Right hindlimb (tissue), 1 donor: ENCODE measurements around the gene WNT11.
A peak's percentile ranks its signal among the peaks of the same experiment; 100 is the strongest.
"Not testable (repeated sequence)": the region's sequence is repeated elsewhere in the genome, so short reads cannot be mapped to it uniquely, and the experiment has no call there.

ENCODE experiments used
- DNase-seq: peaks from one replicate; pipeline ENCODE4 v3.0.0-alpha.2; 2018

Gene WNT11

GRCh38 chr11:76200006-76200940, 6.0 kb downstream of the WNT11 start:
- DNase-seq = no peak

- not testable (repeated sequence) for DNase-seq
Observed at GRCh38 chr11:76198691-76199090, 7.6 kb downstream of the WNT11 start.

GRCh38 chr11:76197941-76198640, 8.2 kb downstream of the WNT11 start:
- no peak for DNase-seq

- DNase-seq = no peak
Observed at GRCh38 chr11:76197332-76197731, 9.0 kb downstream of the WNT11 start.

DNA sequence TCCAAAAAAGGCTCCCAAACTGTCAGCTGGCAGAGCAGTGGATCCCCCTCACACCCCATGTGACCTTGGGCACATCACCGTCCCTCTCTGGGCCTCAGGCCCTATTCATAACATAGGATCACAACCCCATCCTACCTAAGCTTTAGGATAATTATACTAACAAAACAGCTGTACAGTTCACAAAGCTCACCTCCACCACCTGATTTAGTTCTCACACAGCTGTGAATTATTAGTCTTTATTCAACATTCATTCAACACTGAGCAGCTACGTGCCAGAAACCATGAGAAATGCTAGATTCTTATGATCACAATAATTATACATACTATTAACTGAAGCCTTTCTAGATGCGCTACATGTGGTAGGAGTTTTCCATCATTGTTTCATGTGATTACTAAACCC, 9.5 kb downstream of the WNT11 start:
- no peak for DNase-seq

- no peak for DNase-seq
Observed at GRCh38 chr11:76194872-76195668, 11.2 kb downstream of the WNT11 start.

DNA sequence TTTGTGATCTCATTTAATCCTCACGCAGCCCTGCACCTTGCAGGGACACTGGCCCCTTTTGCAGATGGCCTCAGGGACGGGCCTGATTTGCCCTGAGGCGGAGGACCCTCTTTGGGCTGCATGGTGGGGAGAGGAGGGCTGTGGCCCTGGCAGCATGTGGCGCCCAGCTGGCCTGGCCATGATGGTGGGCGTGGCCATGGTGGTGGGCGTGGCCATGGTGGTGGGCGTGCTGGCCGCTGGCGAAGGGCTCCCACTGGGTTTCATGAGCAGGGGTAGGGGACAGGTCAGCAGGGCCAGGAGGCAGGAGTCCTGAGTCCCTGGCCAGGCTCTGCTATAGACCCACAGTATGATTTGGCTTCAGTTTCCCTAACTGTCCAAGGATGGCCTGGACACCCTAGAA, 13.1 kb downstream of the WNT11 start:
- DNase-seq = no peak

- DNase-seq = no peak
Observed at GRCh38 chr11:76190376-76190775, 15.9 kb downstream of the WNT11 start.

DNA sequence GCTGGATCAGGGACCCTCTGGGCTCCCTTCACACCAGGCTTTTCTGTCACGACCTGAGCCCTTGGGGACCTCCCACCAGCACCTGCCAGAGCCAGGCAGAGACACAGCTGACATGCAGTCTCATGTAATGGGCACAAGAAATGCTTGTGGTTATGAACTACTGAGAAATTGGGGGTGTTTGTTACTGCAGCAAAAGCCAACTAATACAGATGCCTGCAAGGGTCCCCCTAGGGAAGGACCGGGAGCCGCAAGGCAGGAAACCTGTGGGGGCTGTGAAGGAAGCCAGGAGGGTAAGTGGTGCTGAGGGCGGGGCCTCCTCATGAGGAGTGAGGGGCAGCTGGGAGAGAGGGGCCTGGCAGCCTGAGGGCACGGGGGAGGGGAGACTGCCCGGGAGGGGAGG, 16.6 kb downstream of the WNT11 start:
- DNase-seq = no peak

DNA sequence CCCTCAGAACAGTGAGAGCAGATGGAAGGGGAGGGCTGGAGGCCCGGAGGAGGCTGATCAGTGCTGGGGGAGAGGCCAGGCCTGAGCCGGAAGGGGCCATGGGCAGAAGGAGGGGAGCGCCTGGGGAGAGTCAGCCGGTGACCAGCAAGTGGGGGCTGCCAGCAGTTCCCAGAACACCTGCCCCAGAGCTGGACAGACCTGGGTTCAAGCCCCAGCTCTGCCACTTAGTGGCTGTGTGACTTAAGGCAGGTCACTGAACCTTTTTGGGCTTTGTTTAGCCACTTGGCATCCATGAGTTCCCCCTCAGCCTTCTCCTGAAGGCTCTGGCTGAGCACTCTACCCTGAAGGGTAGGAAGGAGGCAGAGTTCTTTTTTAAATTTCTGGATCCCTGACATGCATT, 17.4 kb downstream of the WNT11 start:
- DNase-seq = no peak

DNA sequence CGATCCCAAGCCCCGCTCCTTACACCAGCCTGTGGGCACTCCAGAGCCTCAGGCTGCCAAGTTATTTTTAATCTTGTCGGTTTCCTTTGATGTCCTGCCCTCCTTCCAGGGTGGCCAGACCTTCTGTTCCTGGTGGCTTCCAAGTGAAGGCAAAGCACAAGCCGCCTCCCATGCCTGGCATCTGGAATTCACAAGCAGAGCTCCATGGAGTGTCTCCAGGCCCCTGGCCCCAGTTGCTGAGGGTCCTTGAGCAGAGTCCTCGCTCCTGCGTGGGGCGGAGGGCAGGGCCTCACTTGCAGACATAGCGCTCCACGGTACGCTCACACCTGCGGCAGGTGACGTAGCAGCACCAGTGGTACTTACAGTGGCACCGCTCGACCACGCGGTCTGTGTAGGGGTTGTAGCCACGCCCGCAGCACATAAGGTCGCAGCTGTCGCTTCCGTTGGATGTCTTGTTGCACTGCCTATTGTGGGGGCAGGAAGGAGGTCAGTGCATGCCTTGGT, 19.5 kb downstream of the WNT11 start:
- DNase-seq = no peak

GRCh38 chr11:76185931-76186401, 20.3 kb downstream of the WNT11 start:
- DNase-seq = peak; percentile 87

DNA sequence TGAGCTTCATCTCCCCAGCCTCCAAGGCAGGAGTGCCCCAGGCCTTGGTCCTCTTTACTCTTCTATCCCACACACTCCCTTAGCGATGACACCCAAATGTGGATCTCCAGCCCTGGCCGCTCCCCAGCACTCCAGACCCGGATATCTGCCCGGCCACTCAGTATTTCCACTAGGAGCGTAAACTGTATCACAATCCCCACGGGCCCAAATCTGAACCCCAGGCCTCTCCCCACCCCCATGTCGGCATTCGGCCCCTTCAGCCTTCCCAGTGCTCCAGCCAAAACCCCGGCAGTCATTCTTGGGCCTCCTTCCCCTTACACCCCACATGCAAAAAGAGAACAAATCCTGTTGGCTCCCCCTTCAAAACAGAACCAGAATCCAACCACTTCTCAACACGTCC, 20.8 kb downstream of the WNT11 start:
- DNase-seq = no peak

- no peak for DNase-seq
Observed at GRCh38 chr11:76184551-76184993, 21.7 kb downstream of the WNT11 start.

GRCh38 chr11:76181371-76181770, 24.9 kb downstream of the WNT11 start:
- DNase-seq = no peak

- no peak for DNase-seq
Observed at GRCh38 chr11:76179147-76179546, 27.2 kb downstream of the WNT11 start.

DNA sequence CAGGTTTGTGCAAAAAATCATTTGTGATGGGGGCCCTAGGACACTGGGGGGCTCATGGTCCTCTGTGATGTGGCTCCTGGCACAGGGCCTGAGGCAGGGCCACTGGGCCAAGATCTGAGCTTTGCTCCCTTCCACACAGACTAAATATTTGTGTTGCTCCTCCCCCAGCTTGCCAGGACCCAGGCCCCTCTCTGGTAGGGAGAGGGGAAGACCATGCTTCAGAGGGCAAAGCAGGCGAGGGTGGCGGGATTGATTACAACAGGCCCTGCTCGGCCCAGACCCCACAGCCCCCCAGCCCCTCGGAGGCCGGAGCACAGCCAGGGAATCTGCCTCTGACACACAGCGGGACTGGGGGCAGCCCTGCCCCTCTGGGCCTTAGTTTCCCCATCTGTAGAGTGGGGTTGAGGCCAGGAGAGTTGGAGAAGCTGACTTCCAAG, 29.0 kb downstream of the WNT11 start:
- no peak for DNase-seq

DNA sequence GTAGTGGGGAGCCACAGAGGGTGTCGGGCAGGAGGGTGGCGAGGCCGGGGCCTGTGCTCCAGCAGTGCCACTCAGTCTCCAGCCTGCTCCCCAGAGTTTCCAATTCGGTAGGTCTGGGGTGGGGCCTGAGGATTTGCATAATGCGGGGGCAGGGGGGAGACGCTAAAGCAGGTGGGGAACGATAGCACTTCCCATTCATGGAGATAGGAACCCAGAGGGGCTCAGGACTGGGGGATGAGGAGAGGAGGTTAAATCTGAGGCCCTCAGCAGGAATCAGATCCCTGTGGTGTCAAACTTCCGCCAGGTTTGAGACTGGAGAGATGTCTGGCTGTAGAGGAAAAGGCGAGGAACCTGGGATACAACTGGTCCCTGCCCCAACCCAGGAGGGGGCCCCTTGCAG, 29.8 kb downstream of the WNT11 start:
- no peak for DNase-seq

DNA sequence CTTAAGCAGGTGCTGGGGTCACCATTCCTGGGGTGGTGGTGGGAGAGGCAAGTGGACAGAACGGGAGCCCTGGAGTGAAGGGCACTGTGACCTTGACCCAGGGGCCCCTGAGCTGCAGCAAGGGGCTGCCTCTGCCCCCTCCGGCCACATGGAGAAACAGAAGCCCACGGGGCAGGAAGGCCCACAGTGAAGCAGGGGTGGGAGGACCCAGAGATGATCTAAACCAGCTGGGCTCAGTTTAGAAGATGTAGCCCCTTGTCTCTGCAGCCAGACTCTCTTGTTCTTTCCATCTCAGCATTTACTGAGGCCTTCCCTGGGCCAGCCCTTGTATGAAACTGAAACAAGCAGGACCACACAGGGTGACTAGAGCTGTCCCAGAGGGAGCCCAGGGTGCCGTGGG, 30.5 kb downstream of the WNT11 start:
- DNase-seq = no peak

DNA sequence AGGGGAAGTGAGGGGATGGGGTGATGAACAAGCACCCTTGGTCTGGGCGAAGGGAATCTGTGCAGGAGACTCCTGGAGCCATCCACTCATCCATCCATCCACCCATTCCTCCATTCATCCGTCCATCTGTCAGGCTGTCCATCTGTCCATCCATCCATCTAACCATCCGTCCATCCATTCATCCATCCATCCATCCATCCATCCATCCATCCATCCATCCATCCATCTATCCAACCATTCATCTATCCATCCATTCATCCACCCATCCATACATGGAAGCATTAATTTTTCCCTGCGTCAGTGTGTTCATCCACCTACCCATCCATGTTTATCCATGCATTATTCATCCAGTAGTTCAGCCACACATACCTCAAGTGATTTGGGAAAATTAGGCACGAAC, 32.0 kb downstream of the WNT11 start:
- DNase-seq = no peak

DNA sequence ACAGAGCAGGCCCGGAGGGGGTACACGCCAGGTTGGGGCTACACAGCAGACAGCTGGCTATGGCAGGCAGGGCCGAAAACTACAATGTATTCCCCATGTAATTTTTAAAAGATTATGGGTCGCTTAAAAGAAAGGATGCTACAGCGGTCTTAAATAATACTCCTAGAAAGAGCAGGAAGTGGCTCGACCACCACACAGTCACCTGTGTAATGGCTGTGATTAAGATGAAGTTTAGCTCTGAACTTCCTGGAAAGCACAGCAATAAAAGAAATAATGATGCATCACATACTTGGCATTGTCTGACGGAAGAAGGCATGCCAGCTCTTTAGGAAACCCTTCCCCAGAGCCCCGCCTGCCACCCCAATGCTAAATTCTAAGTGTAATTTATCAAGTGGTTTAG, 32.6 kb downstream of the WNT11 start:
- no peak for DNase-seq

- DNase-seq = no peak
Observed at GRCh38 chr11:76172583-76172982, 33.7 kb downstream of the WNT11 start.

- DNase-seq = no peak
Observed at GRCh38 chr11:76170468-76170867, 35.8 kb downstream of the WNT11 start.
